ENCODE results near the gene WDR86. TPM values are rescaled to one million over a fixed set of nuclear protein-coding genes. Genes with fewer than 3 reads are reported as not detected.

The WDR86 gene
- total RNA-seq, 1 experiment from 2014 or later = 24.4 TPM

GRCh38 chr7:151377406-151377805 lies 32.4 kb downstream of the WDR86 start (continued):
- no peak for TF ChIP-seq AFF4 (CRISPR knock-in tag; IDR thresholded peaks at IDR 0.05; ENCODE audit: borderline replicate concordance)
- no peak for TF ChIP-seq MXD4 (CRISPR knock-in tag; IDR thresholded peaks at IDR 0.05; ENCODE audit: borderline replicate concordance)

- peaks cover 21% of the 10 kb centered on the region for H3K36me3 Mint-ChIP-seq
- ChIA-PET CTCF (no interaction called here), POLR2A (no interaction called here)
- DNase-seq (ENCODE audit: low spot score) (no peak), ATAC-seq (no peak)
- H3K9me3 Mint-ChIP-seq = no peaks in the 10 kb centered on the region
- TF ChIP-seq TCF7 (CRISPR knock-in tag; IDR thresholded peaks at IDR 0.05; ENCODE audit: low read depth) (no peak), MLX (CRISPR knock-in tag; IDR thresholded peaks at IDR 0.05) (no peak), HMGA2 (CRISPR knock-in tag; IDR thresholded peaks at IDR 0.05) (no peak), SMAD4 (CRISPR knock-in tag; IDR thresholded peaks at IDR 0.05) (no peak), FOXJ3 (CRISPR knock-in tag; IDR thresholded peaks at IDR 0.05; ENCODE audit: borderline replicate concordance) (no peak), AFF4 (CRISPR knock-in tag; IDR thresholded peaks at IDR 0.05; ENCODE audit: borderline replicate concordance) (no peak), ATF2 (CRISPR knock-in tag; IDR thresholded peaks at IDR 0.05; ENCODE audit: borderline replicate concordance, low read depth) (no peak), ETV6 (CRISPR knock-in tag; IDR thresholded peaks at IDR 0.05) (no peak), CDX4 (CRISPR knock-in tag; IDR thresholded peaks at IDR 0.05; ENCODE audit: borderline replicate concordance) (no peak), RELA (CRISPR knock-in tag; IDR thresholded peaks at IDR 0.05; ENCODE audit: borderline replicate concordance) (no peak), AR (CRISPR knock-in tag; IDR thresholded peaks at IDR 0.05) (no peak)
- H3K27ac Mint-ChIP-seq = no peak overlapping the region
- no peaks in the 10 kb centered on the region for H3K27me3 Mint-ChIP-seq (ENCODE audit: low read depth)
- no peak overlapping the region for H3K4me3 Mint-ChIP-seq
- peaks cover 19% of the 10 kb centered on the region for H3K4me1 Mint-ChIP-seq
Observed at GRCh38 chr7:151376218-151376902, 33.5 kb downstream of the WDR86 start.
